ENCODE measurements around the gene SPX. TPM values are rescaled to one million over a fixed set of nuclear protein-coding genes. Genes with fewer than 3 reads are reported as not detected.

SPX gene
- total RNA-seq, 4 donors from 2014 or later, result 18.0 to 48.2 (median 40.4) TPM

DNA sequence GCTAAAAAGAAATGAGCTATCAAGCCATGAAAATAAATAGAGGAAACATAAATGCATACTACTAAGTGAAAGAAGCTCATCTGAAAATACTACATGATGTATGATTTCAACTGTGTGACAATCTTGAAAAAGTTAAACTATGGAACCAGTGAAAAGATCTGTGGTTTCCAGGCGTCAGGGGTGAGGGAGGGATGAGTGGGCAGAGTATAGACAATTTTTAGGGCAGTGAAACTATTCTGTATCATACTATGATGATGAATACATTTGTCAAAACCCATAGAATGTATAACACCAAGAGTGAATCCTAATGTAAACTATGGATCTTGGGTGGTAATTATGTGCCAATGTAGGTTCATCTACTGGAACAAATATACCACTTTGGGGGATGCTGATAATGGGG, 21.3 kb downstream of the SPX start:
- DNase-seq, result no peak
- TF ChIP-seq POLR2A (IDR thresholded peaks at IDR 0.05), result no peak
- TF ChIP-seq, protein P1, sequence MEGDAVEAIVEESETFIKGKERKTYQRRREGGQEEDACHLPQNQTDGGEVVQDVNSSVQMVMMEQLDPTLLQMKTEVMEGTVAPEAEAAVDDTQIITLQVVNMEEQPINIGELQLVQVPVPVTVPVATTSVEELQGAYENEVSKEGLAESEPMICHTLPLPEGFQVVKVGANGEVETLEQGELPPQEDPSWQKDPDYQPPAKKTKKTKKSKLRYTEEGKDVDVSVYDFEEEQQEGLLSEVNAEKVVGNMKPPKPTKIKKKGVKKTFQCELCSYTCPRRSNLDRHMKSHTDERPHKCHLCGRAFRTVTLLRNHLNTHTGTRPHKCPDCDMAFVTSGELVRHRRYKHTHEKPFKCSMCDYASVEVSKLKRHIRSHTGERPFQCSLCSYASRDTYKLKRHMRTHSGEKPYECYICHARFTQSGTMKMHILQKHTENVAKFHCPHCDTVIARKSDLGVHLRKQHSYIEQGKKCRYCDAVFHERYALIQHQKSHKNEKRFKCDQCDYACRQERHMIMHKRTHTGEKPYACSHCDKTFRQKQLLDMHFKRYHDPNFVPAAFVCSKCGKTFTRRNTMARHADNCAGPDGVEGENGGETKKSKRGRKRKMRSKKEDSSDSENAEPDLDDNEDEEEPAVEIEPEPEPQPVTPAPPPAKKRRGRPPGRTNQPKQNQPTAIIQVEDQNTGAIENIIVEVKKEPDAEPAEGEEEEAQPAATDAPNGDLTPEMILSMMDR (IDR thresholded peaks at IDR 0.05), result no peak
- intact Hi-C loops (cut with DNase I), result no loop called here
- Histone ChIP-seq H3K9me3 (no peaks in the 10 kb centered on the region), H3K27me3 (no peaks in the 10 kb centered on the region), H3K4me1 (peaks cover 10 to 11% of the 10 kb centered on the region in 2 donors), H3K36me3 (no peaks in the 10 kb centered on the region), H3K27ac (no peak overlapping the region), H3K4me3 (replicated peaks in 1 of 3) (no peak overlapping the region)
- 81 to 90% methylated on average over 1 of the region's 1 CpG for WGBS, 2 donors

DNA sequence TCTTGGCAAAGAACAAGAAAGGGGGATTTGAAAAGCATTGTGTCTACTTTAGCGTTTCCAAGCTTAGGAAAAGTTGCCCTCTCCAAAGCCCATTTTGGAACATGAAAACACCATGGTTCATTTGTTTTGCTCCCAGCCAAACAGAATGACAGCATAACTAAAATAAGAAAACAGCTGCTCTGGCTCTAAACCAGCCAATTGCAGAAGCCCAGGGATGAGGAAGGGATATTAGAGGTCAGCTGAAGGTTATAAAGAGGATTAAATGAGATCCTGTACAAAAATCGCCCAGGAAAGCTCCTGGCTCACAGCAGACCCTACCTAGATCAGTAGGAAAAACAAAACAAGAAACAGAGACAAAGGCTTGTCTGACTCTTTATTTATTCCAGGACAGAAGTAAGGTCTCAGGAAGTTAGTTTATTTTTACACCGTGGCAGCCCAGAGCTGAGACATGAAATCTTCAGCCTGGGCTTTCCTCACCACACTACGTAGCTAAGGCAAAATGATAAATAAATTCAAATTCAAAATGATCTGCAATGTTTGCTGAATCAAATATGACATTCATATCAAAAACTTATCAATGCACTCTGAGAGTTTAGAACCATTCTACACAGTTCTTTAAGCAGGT, 25.9 kb downstream of the SPX start:
- TF ChIP-seq, protein P1 (IDR thresholded peaks at IDR 0.05), result no peak
- peak in 1 of 2 donors; percentile 10 for TF ChIP-seq POLR2A (IDR thresholded peaks at IDR 0.05)
- Histone ChIP-seq H3K27me3 (no peaks in the 10 kb centered on the region), H3K9me3 (no peaks in the 10 kb centered on the region), H3K36me3 (no peaks in the 10 kb centered on the region), H3K4me3 (replicated peaks in 1 of 3) (no peak overlapping the region), H3K4me1 (peaks cover 10 to 12% of the 10 kb centered on the region in 2 donors), H3K27ac (peak overlapping the region; percentile 35 to 80 (median 67))
- DNase-seq, result peak in 1 of 2 donors; percentile 31
- WGBS, 2 donors, result 27 to 29% methylated on average over 4 of the region's 4 CpGs
- intact Hi-C loops (cut with DNase I), result no loop called here

DNA sequence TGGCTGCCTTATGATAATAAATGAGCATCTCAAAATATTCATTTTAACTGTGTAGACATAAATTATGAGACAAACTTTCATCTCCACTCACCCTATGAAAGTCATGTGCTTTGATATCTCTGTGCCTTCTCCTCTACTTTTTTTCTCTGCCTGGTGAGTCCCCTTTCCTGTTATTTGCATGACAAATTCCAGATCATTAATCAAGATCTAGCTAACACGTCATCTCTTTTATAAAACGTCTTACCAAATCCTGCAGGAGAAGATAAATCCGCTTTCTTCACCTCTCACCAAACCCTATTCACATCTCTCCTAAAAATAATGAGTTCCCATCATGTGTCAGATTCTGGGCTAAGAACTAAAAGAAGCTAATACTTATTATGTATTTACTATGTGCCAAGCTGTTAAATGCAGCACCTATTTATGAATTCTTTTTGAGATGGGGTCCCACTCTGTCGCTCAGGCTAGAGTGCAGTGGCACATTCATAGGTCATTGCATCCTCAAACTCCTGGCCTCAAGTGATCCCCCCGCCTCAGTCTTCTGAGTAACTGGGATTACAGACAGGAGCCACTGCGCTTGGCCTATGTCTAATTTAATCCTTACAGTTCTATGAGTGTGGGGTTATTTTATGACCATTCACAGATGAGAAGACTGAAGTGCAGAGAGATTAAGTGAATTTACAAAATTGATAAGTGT, 26.7 kb downstream of the SPX start:
- peak overlapping the region in 1 of 3 donors; percentile 80 for H3K27ac ChIP-seq
- H3K4me1 ChIP-seq, result peaks cover 10 to 12% of the 10 kb centered on the region in 2 donors
- TF ChIP-seq POLR2A (IDR thresholded peaks at IDR 0.05), result no peak
- TF ChIP-seq, protein P1 (IDR thresholded peaks at IDR 0.05), result no peak
- H3K9me3 ChIP-seq, result no peaks in the 10 kb centered on the region
- no peaks in the 10 kb centered on the region for H3K27me3 ChIP-seq
- intact Hi-C loops (cut with DNase I), result no loop called here
- 73 to 85% methylated on average over 6 of the region's 6 CpGs for WGBS, 2 donors
- DNase-seq, result no peak
- H3K36me3 ChIP-seq, result no peaks in the 10 kb centered on the region
- H3K4me3 ChIP-seq (replicated peaks in 1 of 3), result no peak overlapping the region

DNA sequence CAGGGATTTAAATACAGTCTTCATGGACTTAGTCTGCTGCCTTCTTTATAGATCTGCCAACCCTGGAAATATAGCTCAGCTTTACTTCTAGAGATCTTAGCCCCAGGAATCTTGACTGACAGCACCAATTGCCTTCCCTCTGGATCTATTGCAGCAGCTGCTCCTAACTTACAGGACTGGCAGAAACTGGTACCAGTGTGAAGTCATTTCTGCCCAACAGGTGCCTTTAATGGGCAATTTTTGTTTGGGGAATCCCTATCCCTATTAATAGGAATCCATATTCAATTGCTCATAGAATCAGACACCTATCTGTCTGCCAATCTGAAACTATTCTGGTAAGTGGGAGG, 27.2 kb downstream of the SPX start:
- no peak for DNase-seq
- no peaks in the 10 kb centered on the region for H3K27me3 ChIP-seq
- no peaks in the 10 kb centered on the region for H3K36me3 ChIP-seq
- H3K4me1 ChIP-seq, result peaks cover 10 to 12% of the 10 kb centered on the region in 2 donors
- no peak overlapping the region for H3K4me3 ChIP-seq (replicated peaks in 1 of 3)
- TF ChIP-seq, protein P1 (IDR thresholded peaks at IDR 0.05), result no peak
- no peak for TF ChIP-seq POLR2A (IDR thresholded peaks at IDR 0.05)
- no peak overlapping the region for H3K27ac ChIP-seq
- intact Hi-C loops (cut with DNase I), result no loop called here
- H3K9me3 ChIP-seq, result no peaks in the 10 kb centered on the region

DNA sequence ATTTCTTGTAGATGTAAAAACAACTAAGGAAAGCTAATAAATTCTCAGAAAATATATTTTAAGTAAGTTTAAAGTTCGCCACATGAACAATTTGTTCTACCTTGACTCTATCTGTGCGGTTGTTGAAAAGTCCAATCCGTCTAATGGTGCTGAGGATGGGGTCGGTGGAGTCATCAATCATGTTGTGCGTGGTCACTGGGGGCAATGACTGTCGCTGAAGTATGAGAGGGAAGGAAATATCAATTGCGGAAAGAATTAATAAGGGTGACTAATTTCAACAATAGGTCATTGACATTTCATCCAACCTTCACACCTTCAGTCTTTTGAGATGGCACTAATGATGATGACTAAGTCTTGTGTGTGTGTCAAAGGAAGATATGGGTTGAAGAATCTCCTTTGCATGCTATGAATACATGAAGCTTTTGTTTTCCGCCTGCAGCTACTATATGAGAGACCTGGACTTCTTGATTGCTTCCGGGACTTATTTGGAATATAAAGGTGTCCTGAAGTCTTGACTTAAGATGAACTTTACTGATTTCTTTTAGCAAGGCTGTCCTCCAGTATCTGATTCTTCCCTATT, 32.1 kb downstream of the SPX start:
- Histone ChIP-seq H3K27ac (no peak overlapping the region), H3K4me1 (no peaks in the 10 kb centered on the region), H3K36me3 (no peaks in the 10 kb centered on the region), H3K9me3 (no peaks in the 10 kb centered on the region), H3K27me3 (no peaks in the 10 kb centered on the region), H3K4me3 (replicated peaks in 1 of 3) (no peak overlapping the region)
- intact Hi-C loops (cut with DNase I), result no loop called here
- TF ChIP-seq, protein P1 (IDR thresholded peaks at IDR 0.05), result no peak
- TF ChIP-seq POLR2A (IDR thresholded peaks at IDR 0.05), result no peak
- WGBS, 2 donors, result 80 to 85% methylated on average over 9 of the region's 9 CpGs
- DNase-seq, result no peak
